DOHH2 (cell line): ENCODE results near the gene UNC13D.

Experiments
- H3F3A ChIP-seq: fragments of 200-600 bp; sonication (generic), shearing (Covaris generic); 2 replicates; pipeline ENCODE4 v1.6.0; 2016; ENCODE audit warnings: antibody characterized with exemption, mild to moderate bottlenecking; ENCODE audit not compliant: control insufficient read depth, insufficient read depth
- H3K27ac ChIP-seq: fragments of 200-600 bp; sonication (generic); 2 replicates; pipeline ENCODE4 v1.5.1; 2014; ENCODE audit warnings: low read depth, mild to moderate bottlenecking, low read length, moderate library complexity
- H3K27me3 ChIP-seq: fragments of 200-600 bp; sonication (generic); 2 replicates; pipeline ENCODE4 v1.6.1; 2014; ENCODE audit warnings: mild to moderate bottlenecking, low read length, mixed read lengths; ENCODE audit not compliant: control insufficient read depth
- H3K36me3 ChIP-seq: fragments of 200-600 bp; sonication (generic); 2 replicates; pipeline ENCODE4 v1.6.1; 2014; ENCODE audit warnings: mild to moderate bottlenecking, low read length, moderate library complexity, mixed read lengths; ENCODE audit not compliant: control insufficient read depth
- H3K4me1 ChIP-seq: fragments of 200-600 bp; sonication (generic); 2 replicates; pipeline ENCODE4 v1.6.1; 2014; ENCODE audit warnings: mild to moderate bottlenecking, low read length, mixed read lengths; ENCODE audit not compliant: control insufficient read depth
- H3K4me2 ChIP-seq: fragments of 200-600 bp; sonication (generic); 2 replicates; pipeline ENCODE4 v1.6.0; 2014; ENCODE audit warnings: mild to moderate bottlenecking, low read length, moderate library complexity
- H3K4me3 ChIP-seq: fragments of 200-600 bp; sonication (generic); 2 replicates; pipeline ENCODE4 v1.5.1; 2014; ENCODE audit warnings: mild to moderate bottlenecking, low read length, mixed read lengths
- H3K79me2 ChIP-seq: fragments of 200-600 bp; sonication (generic); 2 replicates; pipeline ENCODE4 v1.6.1; 2014; ENCODE audit warnings: mild to moderate bottlenecking, low read length, mixed read lengths; ENCODE audit not compliant: control insufficient read depth
- H3K9me2 ChIP-seq: fragments of 200-600 bp; sonication (generic); replicated peaks from 2 replicates; pipeline ENCODE4 v1.6.1; 2014; ENCODE audit warnings: mild to moderate bottlenecking, low read length, mixed read lengths; ENCODE audit not compliant: control insufficient read depth
- H3K9me3 ChIP-seq: fragments of 200-600 bp; sonication (generic); 2 replicates; pipeline ENCODE4 v1.6.1; 2014; ENCODE audit warnings: antibody characterized with exemption, low read length, mixed read lengths; ENCODE audit not compliant: control insufficient read depth, insufficient read depth
- H4K20me1 ChIP-seq: fragments of 200-600 bp; sonication (generic); 2 replicates; pipeline ENCODE4 v1.6.0; 2014; ENCODE audit warnings: low read depth, mild to moderate bottlenecking, antibody characterized with exemption, low read length, moderate library complexity; ENCODE audit not compliant: control insufficient read depth, insufficient read depth
- EZH2phosphoT487 ChIP-seq: fragments of 200-600 bp; sonication (generic); IDR thresholded peaks from 2 replicates; pipeline ENCODE4 v1.6.1; 2017; ENCODE audit warnings: borderline replicate concordance, mild to moderate bottlenecking, antibody characterized with exemption, low read length, moderate library complexity, mixed read lengths
- TF ChIP-seq, protein P1 (sequence below): fragments of 200-600 bp; sonication (generic); IDR thresholded peaks from one replicate; pipeline ENCODE4 v1.5.1; 2014; ENCODE audit warnings: antibody characterized with exemption, mild to moderate bottlenecking, low read depth, low read length; ENCODE audit not compliant: poor library complexity, severe bottlenecking

Gene UNC13D

DNA sequence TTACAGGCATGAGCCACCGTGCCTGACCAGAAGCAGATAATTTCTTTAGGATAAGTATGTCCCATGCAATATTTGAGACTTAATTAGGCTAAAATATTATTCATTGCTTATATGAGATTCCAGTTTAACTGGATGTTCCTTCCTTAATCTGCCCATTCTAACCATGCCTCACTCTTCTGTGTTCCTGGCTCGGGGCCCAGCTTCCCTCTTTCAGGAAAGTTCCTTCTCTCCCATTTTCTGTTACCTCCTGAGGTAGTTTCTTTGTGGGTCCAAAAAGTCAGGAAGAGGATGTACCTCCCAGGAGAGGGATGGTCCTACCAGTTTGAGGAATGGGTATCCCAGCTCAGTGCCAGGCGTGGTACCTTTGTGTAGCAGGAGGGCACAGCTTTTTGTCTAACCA is 36.3 kb downstream of the UNC13D start:
- H3K9me3 ChIP-seq: no peaks in the 10 kb centered on the region
- H3K36me3 ChIP-seq: peaks cover 35% of the 10 kb centered on the region
- TF ChIP-seq, protein P1, sequence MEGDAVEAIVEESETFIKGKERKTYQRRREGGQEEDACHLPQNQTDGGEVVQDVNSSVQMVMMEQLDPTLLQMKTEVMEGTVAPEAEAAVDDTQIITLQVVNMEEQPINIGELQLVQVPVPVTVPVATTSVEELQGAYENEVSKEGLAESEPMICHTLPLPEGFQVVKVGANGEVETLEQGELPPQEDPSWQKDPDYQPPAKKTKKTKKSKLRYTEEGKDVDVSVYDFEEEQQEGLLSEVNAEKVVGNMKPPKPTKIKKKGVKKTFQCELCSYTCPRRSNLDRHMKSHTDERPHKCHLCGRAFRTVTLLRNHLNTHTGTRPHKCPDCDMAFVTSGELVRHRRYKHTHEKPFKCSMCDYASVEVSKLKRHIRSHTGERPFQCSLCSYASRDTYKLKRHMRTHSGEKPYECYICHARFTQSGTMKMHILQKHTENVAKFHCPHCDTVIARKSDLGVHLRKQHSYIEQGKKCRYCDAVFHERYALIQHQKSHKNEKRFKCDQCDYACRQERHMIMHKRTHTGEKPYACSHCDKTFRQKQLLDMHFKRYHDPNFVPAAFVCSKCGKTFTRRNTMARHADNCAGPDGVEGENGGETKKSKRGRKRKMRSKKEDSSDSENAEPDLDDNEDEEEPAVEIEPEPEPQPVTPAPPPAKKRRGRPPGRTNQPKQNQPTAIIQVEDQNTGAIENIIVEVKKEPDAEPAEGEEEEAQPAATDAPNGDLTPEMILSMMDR: no peak
- no peak for TF ChIP-seq EZH2phosphoT487
- no peaks in the 10 kb centered on the region for H4K20me1 ChIP-seq
- no peaks in the 10 kb centered on the region for H3K9me2 ChIP-seq
- H3K4me1 ChIP-seq: no peaks in the 10 kb centered on the region
- peaks cover 17% of the 10 kb centered on the region for H3K79me2 ChIP-seq
- H3K27me3 ChIP-seq: no peaks in the 10 kb centered on the region
- H3K27ac ChIP-seq: no peak overlapping the region
- H3K4me3 ChIP-seq: no peak overlapping the region
- H3F3A ChIP-seq: no peaks in the 10 kb centered on the region
- H3K4me2 ChIP-seq: no peak overlapping the region

DNA sequence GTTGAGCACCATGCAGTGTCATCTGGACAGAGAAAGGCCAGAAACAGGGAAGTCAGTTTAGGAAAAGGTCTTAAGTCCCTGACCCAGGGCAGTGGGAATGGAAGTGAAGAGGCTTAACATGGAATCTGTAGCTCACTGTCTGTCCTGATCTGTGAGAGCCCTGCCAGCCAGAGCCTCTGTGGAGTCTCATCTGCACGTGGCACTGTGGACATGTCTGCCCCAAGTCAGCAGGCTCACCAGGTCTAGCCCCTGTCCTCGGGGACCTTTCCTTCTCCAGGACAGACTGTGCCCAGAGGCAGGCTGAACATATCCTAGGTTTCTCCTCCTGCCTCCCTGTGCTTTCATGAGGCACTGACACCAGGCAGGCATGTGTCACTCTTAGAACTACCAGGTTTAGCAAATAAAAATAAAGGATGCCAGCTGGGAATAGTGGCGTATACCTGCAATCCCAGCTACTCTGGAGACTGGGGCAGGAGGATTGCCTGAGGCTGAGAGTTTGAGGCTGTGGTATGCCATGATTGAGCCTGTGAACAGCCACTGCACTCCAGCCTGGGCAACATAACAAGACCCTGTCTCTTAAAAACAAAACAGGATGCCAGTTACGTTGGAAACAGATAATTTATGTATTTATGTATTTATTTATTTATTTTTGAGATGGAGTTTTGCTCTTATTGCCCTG is 37.2 kb downstream of the UNC13D start:
- Histone ChIP-seq H3K9me3 (no peaks in the 10 kb centered on the region), H3K36me3 (peaks cover 29% of the 10 kb centered on the region), H3K27ac (no peak overlapping the region), H3K79me2 (peaks cover 21% of the 10 kb centered on the region), H3K4me2 (no peak overlapping the region), H3F3A (no peaks in the 10 kb centered on the region), H3K4me1 (no peaks in the 10 kb centered on the region), H3K9me2 (no peaks in the 10 kb centered on the region), H3K27me3 (no peaks in the 10 kb centered on the region), H4K20me1 (no peaks in the 10 kb centered on the region), H3K4me3 (no peak overlapping the region)
- TF ChIP-seq, protein P1: no peak
- TF ChIP-seq EZH2phosphoT487: no peak

DNA sequence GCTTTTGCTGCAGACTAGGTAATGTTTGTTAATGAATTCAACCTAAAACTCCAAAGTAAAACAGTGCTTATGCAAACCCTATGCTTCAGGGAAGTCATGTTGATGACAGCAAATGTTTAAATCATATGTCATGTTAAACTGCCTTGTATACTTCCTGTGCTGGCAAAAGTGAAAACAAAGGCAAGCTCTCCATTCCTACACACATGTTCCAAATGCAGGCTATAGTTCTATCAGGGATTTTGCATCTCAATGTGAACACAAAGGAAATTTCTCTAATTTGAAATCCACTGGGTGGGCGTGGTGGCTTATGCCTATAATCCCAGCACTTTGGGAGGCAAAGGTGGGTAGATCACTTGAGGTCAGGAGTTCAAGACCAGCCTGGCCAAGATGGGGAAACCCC is 40.3 kb downstream of the UNC13D start:
- no peak overlapping the region for H3K27ac ChIP-seq
- peaks cover 27% of the 10 kb centered on the region for H3K79me2 ChIP-seq
- no peaks in the 10 kb centered on the region for H3K4me1 ChIP-seq
- no peaks in the 10 kb centered on the region for H3F3A ChIP-seq
- H3K4me3 ChIP-seq: no peak overlapping the region
- H3K27me3 ChIP-seq: no peaks in the 10 kb centered on the region
- TF ChIP-seq EZH2phosphoT487: no peak
- TF ChIP-seq, protein P1: no peak
- H3K9me2 ChIP-seq: no peaks in the 10 kb centered on the region
- H4K20me1 ChIP-seq: no peaks in the 10 kb centered on the region
- peaks cover 24% of the 10 kb centered on the region for H3K36me3 ChIP-seq
- H3K4me2 ChIP-seq: no peak overlapping the region
- no peaks in the 10 kb centered on the region for H3K9me3 ChIP-seq
